Hepatocyte (in vitro differentiated cells): ENCODE results near the gene HEATR5A. TPM values are rescaled to one million over a fixed set of nuclear protein-coding genes. Genes with fewer than 3 reads are reported as not detected.

Experiments
- DNase-seq: peaks from one replicate; pipeline ENCODE4 v3.0.0-alpha.2; 2016; ENCODE audit warnings: low spot score
- H2AFZ ChIP-seq: fragments of 200-600 bp; sonication (generic); 2 replicates; pipeline ENCODE4 v1.6.0; 2016; ENCODE audit warnings: antibody characterized with exemption, mild to moderate bottlenecking
- H3K27ac ChIP-seq: fragments of 200-600 bp; sonication (generic); 2 replicates; pipeline ENCODE4 v1.5.1; 2016; ENCODE audit warnings: mild to moderate bottlenecking
- H3K27me3 ChIP-seq: fragments of 200-600 bp; sonication (generic); 2 replicates; pipeline ENCODE4 v1.6.1; 2016
- H3K36me3 ChIP-seq: fragments of 200-600 bp; sonication (generic); replicated peaks from 2 replicates; pipeline ENCODE4 v1.5.1; 2016; ENCODE audit warnings: low read depth; ENCODE audit not compliant: insufficient read depth
- H3K4me1 ChIP-seq: fragments of 200-600 bp; sonication (generic); 2 replicates; pipeline ENCODE4 v1.5.1; 2016; ENCODE audit warnings: mild to moderate bottlenecking, moderate library complexity; ENCODE audit not compliant: insufficient read depth
- H3K4me2 ChIP-seq: fragments of 200-600 bp; sonication (generic); 2 replicates; pipeline ENCODE4 v1.6.0; 2016
- H3K4me3 ChIP-seq: fragments of 200-600 bp; sonication (generic); 2 replicates; pipeline ENCODE4 v1.5.1; 2016; ENCODE audit warnings: mild to moderate bottlenecking
- H3K79me2 ChIP-seq: fragments of 200-600 bp; sonication (generic); 2 replicates; pipeline ENCODE4 v1.6.0; 2017; ENCODE audit warnings: mild to moderate bottlenecking
- H3K9me2 ChIP-seq: fragments of 200-600 bp; sonication (generic); replicated peaks from 2 replicates; pipeline ENCODE4 v1.6.0; 2017; ENCODE audit warnings: mild to moderate bottlenecking; ENCODE audit not compliant: insufficient read depth
- H3K9me3 ChIP-seq: fragments of 200-600 bp; sonication (generic); 2 replicates; pipeline ENCODE4 v1.5.1; 2016; ENCODE audit warnings: low read depth, mild to moderate bottlenecking
- H4K20me1 ChIP-seq: fragments of 200-600 bp; sonication (generic); 2 replicates; pipeline ENCODE4 v1.6.0; 2016; ENCODE audit warnings: mild to moderate bottlenecking; ENCODE audit not compliant: insufficient read depth, poor library complexity, severe bottlenecking
- EZH2 ChIP-seq: fragments of 200-600 bp; sonication (generic); IDR thresholded peaks from 2 replicates; pipeline ENCODE4 v1.6.1; 2016; ENCODE audit warnings: antibody characterized with exemption, mild to moderate bottlenecking, borderline replicate concordance
- EZH2phosphoT487 ChIP-seq: fragments of 200-600 bp; sonication (generic); IDR thresholded peaks from one replicate; pipeline ENCODE4 v1.6.1; 2018; ENCODE audit warnings: antibody characterized with exemption, mild to moderate bottlenecking, low read depth, moderate library complexity; ENCODE audit not compliant: unreplicated experiment, severe bottlenecking
- WGBS: methylation state at CpG from one replicate; pipeline ENCODE4 v1.1.6; 2016; ENCODE audit warnings: low lambda C conversion rate; ENCODE audit errors: missing lambda C conversion rate; 5-methylcytosine and 5-hydroxymethylcytosine counted together
- polyA plus RNA-seq: library from polyadenylated mRNA; unstranded; fragments of >200 nt; fragmentation: Nextera tagmentation; extraction: Ambion mirVana; gene quantifications from 2 replicates; pipeline ENCODE4 v1.2.1, GENCODE V29; 2016
- total RNA-seq: library from RNA; depleted of rRNA; stranded (reverse); fragments of >200 nt; gene quantifications from 2 replicates; pipeline ENCODE4 v1.2.3, GENCODE V29; 2014
- TF ChIP-seq, protein P1 (sequence below): fragments of 200-600 bp; sonication (generic); IDR thresholded peaks from 2 replicates; pipeline ENCODE4 v1.5.1; 2016; ENCODE audit warnings: antibody characterized with exemption, mild to moderate bottlenecking; ENCODE audit not compliant: poor library complexity

HEATR5A gene
- total and polyA plus RNA-seq, 2 experiments from 2014 or later = 17.9 to 25.3 TPM

DNA sequence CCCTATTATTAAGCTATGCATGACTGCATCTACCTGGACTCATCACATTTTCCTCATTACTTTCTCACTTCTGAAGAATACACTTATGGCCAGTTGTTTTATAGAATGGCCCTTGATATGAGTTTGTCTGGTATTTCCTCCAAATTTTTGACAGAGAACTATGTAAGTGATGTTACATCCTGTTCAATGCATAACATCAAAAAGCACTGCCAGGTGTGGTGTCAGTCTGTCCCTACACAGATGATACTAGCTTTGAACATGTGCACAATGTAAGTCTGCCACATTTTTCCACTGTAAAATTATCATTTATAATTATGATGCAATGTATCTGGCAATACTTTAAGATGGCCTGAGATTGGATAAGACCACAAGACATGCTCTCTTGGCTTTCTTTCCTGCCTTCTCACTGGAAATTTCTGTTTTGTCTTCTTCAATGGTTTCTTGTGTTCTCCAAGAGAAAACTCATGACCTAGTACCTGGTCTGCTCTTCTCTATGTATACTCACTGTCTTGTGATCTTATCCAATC is 28.3 kb downstream of the HEATR5A start:
- Histone ChIP-seq H3K4me3 (no peak overlapping the region), H3K36me3 (no peaks in the 10 kb centered on the region), H3K27ac (no peak overlapping the region), H3K9me2 (no peaks in the 10 kb centered on the region), H3K27me3 (no peaks in the 10 kb centered on the region), H4K20me1 (no peaks in the 10 kb centered on the region), H3K4me1 (no peaks in the 10 kb centered on the region), H3K9me3 (no peaks in the 10 kb centered on the region), H3K4me2 (no peak overlapping the region), H2AFZ (no peak overlapping the region), H3K79me2 (no peaks in the 10 kb centered on the region)
- TF ChIP-seq, protein P1, sequence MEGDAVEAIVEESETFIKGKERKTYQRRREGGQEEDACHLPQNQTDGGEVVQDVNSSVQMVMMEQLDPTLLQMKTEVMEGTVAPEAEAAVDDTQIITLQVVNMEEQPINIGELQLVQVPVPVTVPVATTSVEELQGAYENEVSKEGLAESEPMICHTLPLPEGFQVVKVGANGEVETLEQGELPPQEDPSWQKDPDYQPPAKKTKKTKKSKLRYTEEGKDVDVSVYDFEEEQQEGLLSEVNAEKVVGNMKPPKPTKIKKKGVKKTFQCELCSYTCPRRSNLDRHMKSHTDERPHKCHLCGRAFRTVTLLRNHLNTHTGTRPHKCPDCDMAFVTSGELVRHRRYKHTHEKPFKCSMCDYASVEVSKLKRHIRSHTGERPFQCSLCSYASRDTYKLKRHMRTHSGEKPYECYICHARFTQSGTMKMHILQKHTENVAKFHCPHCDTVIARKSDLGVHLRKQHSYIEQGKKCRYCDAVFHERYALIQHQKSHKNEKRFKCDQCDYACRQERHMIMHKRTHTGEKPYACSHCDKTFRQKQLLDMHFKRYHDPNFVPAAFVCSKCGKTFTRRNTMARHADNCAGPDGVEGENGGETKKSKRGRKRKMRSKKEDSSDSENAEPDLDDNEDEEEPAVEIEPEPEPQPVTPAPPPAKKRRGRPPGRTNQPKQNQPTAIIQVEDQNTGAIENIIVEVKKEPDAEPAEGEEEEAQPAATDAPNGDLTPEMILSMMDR = no peak
- no peak for TF ChIP-seq EZH2phosphoT487
- no peak for TF ChIP-seq EZH2
- DNase-seq = no peak

- TF ChIP-seq EZH2phosphoT487 (no peak), EZH2 (no peak)
- TF ChIP-seq, protein P1 = no peak
- Histone ChIP-seq H3K79me2 (no peaks in the 10 kb centered on the region), H3K4me1 (no peaks in the 10 kb centered on the region), H3K4me2 (no peak overlapping the region), H3K4me3 (no peak overlapping the region), H2AFZ (no peak overlapping the region), H4K20me1 (no peaks in the 10 kb centered on the region), H3K9me3 (no peaks in the 10 kb centered on the region), H3K27me3 (no peaks in the 10 kb centered on the region), H3K9me2 (no peaks in the 10 kb centered on the region), H3K27ac (no peak overlapping the region), H3K36me3 (no peaks in the 10 kb centered on the region)
- 96% methylated on average over 3 of the region's 3 CpGs for WGBS
- DNase-seq = no peak
Observed at GRCh38 chr14:31391473-31391872, 28.9 kb downstream of the HEATR5A start.

- H3K36me3 ChIP-seq = no peaks in the 10 kb centered on the region
- H3K4me3 ChIP-seq = no peak overlapping the region
- no peak overlapping the region for H2AFZ ChIP-seq
- no peaks in the 10 kb centered on the region for H3K9me2 ChIP-seq
- no peaks in the 10 kb centered on the region for H3K4me1 ChIP-seq
- WGBS = 96% methylated on average over 2 of the region's 2 CpGs
- no peaks in the 10 kb centered on the region for H3K79me2 ChIP-seq
- no peak for TF ChIP-seq EZH2
- TF ChIP-seq, protein P1 = no peak
- TF ChIP-seq EZH2phosphoT487 = no peak
- no peak overlapping the region for H3K4me2 ChIP-seq
- no peaks in the 10 kb centered on the region for H3K9me3 ChIP-seq
- H4K20me1 ChIP-seq = no peaks in the 10 kb centered on the region
- H3K27me3 ChIP-seq = no peaks in the 10 kb centered on the region
- no peak overlapping the region for H3K27ac ChIP-seq
- no peak for DNase-seq
Observed at GRCh38 chr14:31389946-31390345, 30.4 kb downstream of the HEATR5A start.
